Panc1 (cell line): Measurements from ENCODE around the gene ZNF568. TPM values are rescaled to one million over a fixed set of nuclear protein-coding genes. Genes with fewer than 3 reads are reported as not detected.

Experiments used
- ATAC-seq: fragments of 200-7000 bp; cut with Tn5 transposase; 2 replicates; pipeline ENCODE4 v1.9.1; 2020; ENCODE audit warnings: mild to moderate bottlenecking, moderate library complexity
- BruUV-seq: library from RNA; stranded (reverse); fragments of 400-500 nt; replicated peaks from 2 replicates; lab custom pipeline; 2021; lab: Mats Ljungman, UMichigan
- CTCF ChIA-PET: fragments of 300-600 bp; sonication (Branson Sonifier 250); formaldehyde crosslinking; loops from one replicate; lab custom pipeline; 2022; ENCODE audit warnings: antibody characterized with exemption; lab: Charles Lee
- POLR2A ChIA-PET: fragments of 300-600 bp; sonication (Branson Sonifier 250); formaldehyde crosslinking; loops from one replicate; lab custom pipeline; 2022; ENCODE audit warnings: antibody characterized with exemption; lab: Charles Lee
- DNase-seq: peaks from one replicate; pipeline ENCODE4 v3.0.0-alpha.2; 2010; ENCODE audit warnings: low read depth, low spot score
- H3K27ac ChIP-seq: 2 replicates; pipeline ENCODE4 v1.5.1; 2011; ENCODE audit warnings: mild to moderate bottlenecking, low read length, inconsistent platforms
- H3K27me3 ChIP-seq: fragments of 200-500 bp; sonication (Bioruptor generic); 2 replicates; pipeline ENCODE4 v1.6.0; 2014; ENCODE audit warnings: low read length, inconsistent platforms; ENCODE audit not compliant: control insufficient read depth, insufficient read depth
- H3K36me3 ChIP-seq: fragments of 200-500 bp; sonication (Bioruptor generic); 2 replicates; pipeline ENCODE4 v1.5.1; 2014; ENCODE audit warnings: inconsistent platforms, mild to moderate bottlenecking, low read length, moderate library complexity; ENCODE audit not compliant: control insufficient read depth, insufficient read depth
- H3K4me1 ChIP-seq: 2 replicates; pipeline ENCODE4 v1.5.1; 2011; ENCODE audit warnings: inconsistent platforms, mild to moderate bottlenecking, low read length, moderate library complexity; ENCODE audit not compliant: control insufficient read depth, insufficient read depth
- H3K4me3 ChIP-seq, 2 experiments: 2 replicates each; pipeline ENCODE4 v1.5.1; 2011 to 2012; ENCODE audit warnings: low read depth in 2 of 2, low read length in 2 of 2, mild to moderate bottlenecking in 2 of 2, inconsistent platforms in 1 of 2, moderate library complexity in 1 of 2
- H3K9me3 ChIP-seq: fragments of 200-500 bp; sonication (Bioruptor generic); 2 replicates; pipeline ENCODE4 v1.5.1; 2014; ENCODE audit warnings: low read depth, mild to moderate bottlenecking, inconsistent platforms, low read length, moderate library complexity; ENCODE audit not compliant: control insufficient read depth, insufficient read depth
- POLR2AphosphoS5 ChIP-seq: IDR thresholded peaks from 2 replicates; pipeline ENCODE4 v1.6.1; 2012; ENCODE audit warnings: mild to moderate bottlenecking, low read depth, low read length, moderate library complexity
- SIN3A ChIP-seq: IDR thresholded peaks from 2 replicates; pipeline ENCODE4 v1.6.1; 2012; ENCODE audit warnings: low read depth, mild to moderate bottlenecking, low read length, moderate library complexity, borderline replicate concordance; ENCODE audit not compliant: insufficient read depth
- TCF7L2 ChIP-seq: IDR thresholded peaks from 2 replicates; pipeline ENCODE4 v1.6.1; 2011; ENCODE audit warnings: mild to moderate bottlenecking, low read depth, low read length, inconsistent platforms
- in situ Hi-C: cut with HindIII; loops from 2 replicates; pipeline ENCODE4 v1.10.0; 2016; ENCODE audit warnings: low sequenced_read_pairs, low pct_unique_long_range_greater_than_20kb
- intact Hi-C: fragments of 100-400 bp; cut with micrococcal nuclease; formaldehyde crosslinking; loops from one replicate; pipeline ENCODE4 v1.10.0; 2022; ENCODE audit not compliant: unreplicated experiment
- total RNA-seq: library from RNA; stranded (reverse); gene quantifications from one replicate; pipeline ENCODE4 v1.2.1, GENCODE V29; 2021; ENCODE audit not compliant: unreplicated experiment
- TF ChIP-seq, protein P1 (sequence below), 2 experiments: IDR thresholded peaks; 2 replicates each; pipeline ENCODE4 v1.6.1; 2011 to 2012; ENCODE audit warnings: low read depth in 2 of 2, control low read depth in 1 of 2, low read length in 1 of 2, mild to moderate bottlenecking in 1 of 2, moderate library complexity in 1 of 2; ENCODE audit not compliant: insufficient read depth in 1 of 2
- TF ChIP-seq, protein P2 (sequence below): fragments of 450-650 bp; IDR thresholded peaks from 2 replicates; pipeline ENCODE4 v1.5.1; 2017; ENCODE audit warnings: mild to moderate bottlenecking

The ZNF568 gene
- total RNA-seq, 1 experiment from 2014 or later, result 19.3 TPM

GRCh38 chr19:36986601-36987000 lies 70.5 kb downstream of the ZNF568 start:
- Histone ChIP-seq H3K27me3 (no peaks in the 10 kb centered on the region), H3K4me3 (no peak overlapping the region), H3K36me3 (no peaks in the 10 kb centered on the region), H3K4me1 (no peaks in the 10 kb centered on the region), H3K9me3 (no peaks in the 10 kb centered on the region; the same call in 1 of the 2 replicates), H3K27ac (no peak overlapping the region)
- in situ Hi-C loops, result no loop called here
- DNase-seq (no peak), ATAC-seq (no peak)
- CTCF ChIA-PET, result no interaction called here
- intact Hi-C loops, result no loop called here
- no TSS peak for BruUV-seq
- POLR2A ChIA-PET, result no interaction called here
- TF ChIP-seq, protein P1, sequence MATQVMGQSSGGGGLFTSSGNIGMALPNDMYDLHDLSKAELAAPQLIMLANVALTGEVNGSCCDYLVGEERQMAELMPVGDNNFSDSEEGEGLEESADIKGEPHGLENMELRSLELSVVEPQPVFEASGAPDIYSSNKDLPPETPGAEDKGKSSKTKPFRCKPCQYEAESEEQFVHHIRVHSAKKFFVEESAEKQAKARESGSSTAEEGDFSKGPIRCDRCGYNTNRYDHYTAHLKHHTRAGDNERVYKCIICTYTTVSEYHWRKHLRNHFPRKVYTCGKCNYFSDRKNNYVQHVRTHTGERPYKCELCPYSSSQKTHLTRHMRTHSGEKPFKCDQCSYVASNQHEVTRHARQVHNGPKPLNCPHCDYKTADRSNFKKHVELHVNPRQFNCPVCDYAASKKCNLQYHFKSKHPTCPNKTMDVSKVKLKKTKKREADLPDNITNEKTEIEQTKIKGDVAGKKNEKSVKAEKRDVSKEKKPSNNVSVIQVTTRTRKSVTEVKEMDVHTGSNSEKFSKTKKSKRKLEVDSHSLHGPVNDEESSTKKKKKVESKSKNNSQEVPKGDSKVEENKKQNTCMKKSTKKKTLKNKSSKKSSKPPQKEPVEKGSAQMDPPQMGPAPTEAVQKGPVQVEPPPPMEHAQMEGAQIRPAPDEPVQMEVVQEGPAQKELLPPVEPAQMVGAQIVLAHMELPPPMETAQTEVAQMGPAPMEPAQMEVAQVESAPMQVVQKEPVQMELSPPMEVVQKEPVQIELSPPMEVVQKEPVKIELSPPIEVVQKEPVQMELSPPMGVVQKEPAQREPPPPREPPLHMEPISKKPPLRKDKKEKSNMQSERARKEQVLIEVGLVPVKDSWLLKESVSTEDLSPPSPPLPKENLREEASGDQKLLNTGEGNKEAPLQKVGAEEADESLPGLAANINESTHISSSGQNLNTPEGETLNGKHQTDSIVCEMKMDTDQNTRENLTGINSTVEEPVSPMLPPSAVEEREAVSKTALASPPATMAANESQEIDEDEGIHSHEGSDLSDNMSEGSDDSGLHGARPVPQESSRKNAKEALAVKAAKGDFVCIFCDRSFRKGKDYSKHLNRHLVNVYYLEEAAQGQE (IDR thresholded peaks at IDR 0.05; ENCODE audit: insufficient read depth in 1 of 2, low read depth in 2 of 2, low read length in 1 of 2), result no peak

DNA sequence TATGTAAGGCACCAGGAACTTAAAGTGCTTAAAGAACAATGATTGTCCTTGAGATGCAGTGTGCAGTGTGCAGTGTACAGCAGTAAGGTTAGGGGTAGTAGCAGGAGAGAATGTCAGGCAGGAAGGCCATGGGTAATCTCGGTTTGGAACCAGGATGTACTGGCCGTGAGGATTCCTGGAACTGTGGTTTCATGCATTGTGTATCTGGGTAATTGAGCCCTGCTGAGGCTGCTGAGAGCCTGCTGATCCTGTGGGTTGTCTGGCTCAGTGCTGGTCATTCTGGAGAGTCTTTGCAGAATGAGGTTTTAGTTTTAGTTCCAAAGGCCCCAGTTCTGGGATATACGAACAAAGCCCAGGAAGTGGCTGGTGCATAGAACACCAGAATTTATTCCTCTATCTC lies 71.0 kb downstream of the ZNF568 start:
- no peak overlapping the region for H3K4me3 ChIP-seq
- no peaks in the 10 kb centered on the region for H3K27me3 ChIP-seq
- no peaks in the 10 kb centered on the region; the same call in 1 of the 2 replicates for H3K9me3 ChIP-seq
- TF ChIP-seq, protein P2, sequence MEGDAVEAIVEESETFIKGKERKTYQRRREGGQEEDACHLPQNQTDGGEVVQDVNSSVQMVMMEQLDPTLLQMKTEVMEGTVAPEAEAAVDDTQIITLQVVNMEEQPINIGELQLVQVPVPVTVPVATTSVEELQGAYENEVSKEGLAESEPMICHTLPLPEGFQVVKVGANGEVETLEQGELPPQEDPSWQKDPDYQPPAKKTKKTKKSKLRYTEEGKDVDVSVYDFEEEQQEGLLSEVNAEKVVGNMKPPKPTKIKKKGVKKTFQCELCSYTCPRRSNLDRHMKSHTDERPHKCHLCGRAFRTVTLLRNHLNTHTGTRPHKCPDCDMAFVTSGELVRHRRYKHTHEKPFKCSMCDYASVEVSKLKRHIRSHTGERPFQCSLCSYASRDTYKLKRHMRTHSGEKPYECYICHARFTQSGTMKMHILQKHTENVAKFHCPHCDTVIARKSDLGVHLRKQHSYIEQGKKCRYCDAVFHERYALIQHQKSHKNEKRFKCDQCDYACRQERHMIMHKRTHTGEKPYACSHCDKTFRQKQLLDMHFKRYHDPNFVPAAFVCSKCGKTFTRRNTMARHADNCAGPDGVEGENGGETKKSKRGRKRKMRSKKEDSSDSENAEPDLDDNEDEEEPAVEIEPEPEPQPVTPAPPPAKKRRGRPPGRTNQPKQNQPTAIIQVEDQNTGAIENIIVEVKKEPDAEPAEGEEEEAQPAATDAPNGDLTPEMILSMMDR, result no peak
- no peak for TF ChIP-seq POLR2AphosphoS5
- no peak for TF ChIP-seq SIN3A
- TF ChIP-seq, protein P1 (IDR thresholded peaks at IDR 0.05; ENCODE audit: insufficient read depth in 1 of 2, low read depth in 2 of 2, low read length in 1 of 2), result no peak
- TF ChIP-seq TCF7L2, result no peak
- intact Hi-C loops (no loop called here), in situ Hi-C loops (no loop called here)
- POLR2A ChIA-PET, result no interaction called here
- no peaks in the 10 kb centered on the region for H3K4me1 ChIP-seq
- DNase-seq (no peak), ATAC-seq (no peak)
- BruUV-seq, result no TSS peak
- H3K27ac ChIP-seq, result no peak overlapping the region
- CTCF ChIA-PET, result no interaction called here
- H3K36me3 ChIP-seq, result no peaks in the 10 kb centered on the region
